Neural progenitor cell (in vitro differentiated cells): ENCODE data around the gene TSPAN2. TPM values are rescaled to one million over a fixed set of nuclear protein-coding genes. Genes with fewer than 3 reads are reported as not detected.
"Not testable (repeated sequence)": the region's sequence is repeated elsewhere in the genome, so short reads cannot be mapped to it uniquely, and the experiment has no call there.

Experiments used
- DNase-seq: peaks from one replicate; pipeline ENCODE4 v3.0.0-alpha.2; 2016; ENCODE audit warnings: low spot score
- H2AFZ ChIP-seq: fragments of 200-600 bp; sonication (generic); replicated peaks from 2 replicates; pipeline ENCODE4 v1.6.1; 2016; ENCODE audit warnings: antibody characterized with exemption
- H3F3A ChIP-seq: fragments of 200-600 bp; sonication (generic); 2 replicates; pipeline ENCODE4 v1.6.1; 2016; ENCODE audit warnings: antibody characterized with exemption, low read depth
- H3K27ac ChIP-seq: fragments of 200-600 bp; sonication (generic); 2 replicates; pipeline ENCODE4 v1.5.1; 2016; ENCODE audit warnings: mild to moderate bottlenecking
- H3K27me3 ChIP-seq: fragments of 200-600 bp; sonication (generic); 2 replicates; pipeline ENCODE4 v1.6.1; 2016; ENCODE audit warnings: mild to moderate bottlenecking, moderate library complexity
- H3K36me3 ChIP-seq: fragments of 200-600 bp; sonication (generic); 2 replicates; pipeline ENCODE4 v1.5.1; 2016
- H3K4me1 ChIP-seq: fragments of 200-600 bp; sonication (generic); 2 replicates; pipeline ENCODE4 v1.6.1; 2016; ENCODE audit warnings: mixed run types
- H3K4me2 ChIP-seq: fragments of 200-600 bp; sonication (generic); 2 replicates; pipeline ENCODE4 v1.6.1; 2016
- H3K4me3 ChIP-seq: fragments of 200-600 bp; sonication (generic); 2 replicates; pipeline ENCODE4 v1.5.1; 2016
- H3K79me2 ChIP-seq: fragments of 200-600 bp; sonication (generic); 2 replicates; pipeline ENCODE4 v1.6.1; 2016; ENCODE audit warnings: low read depth
- H3K9ac ChIP-seq: fragments of 200-600 bp; sonication (generic); 2 replicates; pipeline ENCODE4 v1.6.1; 2016
- H3K9me3 ChIP-seq: fragments of 200-600 bp; sonication (generic); 2 replicates; pipeline ENCODE4 v1.5.1; 2016; ENCODE audit warnings: low read depth
- H4K20me1 ChIP-seq: fragments of 200-600 bp; sonication (generic); 2 replicates; pipeline ENCODE4 v1.6.1; 2016; ENCODE audit warnings: low read depth
- H3K27ac Mint-ChIP-seq: 3 replicates; pipeline ENCODE4 v1.8.0; 2021; ENCODE audit warnings: mixed read lengths
- H3K27me3 Mint-ChIP-seq: 2 replicates; pipeline ENCODE4 v1.8.0; 2022; ENCODE audit warnings: low read depth, mild to moderate bottlenecking, inconsistent platforms, moderate library complexity, mixed read lengths; ENCODE audit not compliant: insufficient read depth
- H3K36me3 Mint-ChIP-seq: 3 replicates; pipeline ENCODE4 v1.8.0; 2021; ENCODE audit warnings: mixed read lengths
- H3K4me1 Mint-ChIP-seq: 3 replicates; pipeline ENCODE4 v1.8.0; 2021; ENCODE audit warnings: mixed read lengths
- H3K4me3 Mint-ChIP-seq: 3 replicates; pipeline ENCODE4 v1.8.0; 2021; ENCODE audit warnings: mild to moderate bottlenecking, moderate library complexity, mixed read lengths
- H3K9me3 Mint-ChIP-seq: 3 replicates; pipeline ENCODE4 v1.8.0; 2020; ENCODE audit warnings: mixed read lengths
- EZH2 ChIP-seq: fragments of 200-600 bp; sonication (generic); IDR thresholded peaks from 2 replicates; pipeline ENCODE4 v1.6.1; 2017; ENCODE audit warnings: antibody characterized with exemption, mild to moderate bottlenecking, moderate library complexity
- EZH2phosphoT487 ChIP-seq: fragments of 200-600 bp; sonication (generic); IDR thresholded peaks from 2 replicates; pipeline ENCODE4 v1.6.1; 2017; ENCODE audit warnings: antibody characterized with exemption
- total RNA-seq: library from RNA; depleted of rRNA; stranded (reverse); fragments of >200 nt; gene quantifications from 2 replicates; pipeline ENCODE4 v1.2.3, GENCODE V29; 2015; ENCODE audit warnings: low replicate concordance
- TF ChIP-seq, protein P1 (sequence below): fragments of 200-600 bp; sonication (generic); IDR thresholded peaks from 2 replicates; pipeline ENCODE4 v1.5.1; 2017; ENCODE audit warnings: antibody characterized with exemption, mild to moderate bottlenecking

Gene TSPAN2
- total RNA-seq, 1 donor from 2014 or later = 19.7 TPM

DNA sequence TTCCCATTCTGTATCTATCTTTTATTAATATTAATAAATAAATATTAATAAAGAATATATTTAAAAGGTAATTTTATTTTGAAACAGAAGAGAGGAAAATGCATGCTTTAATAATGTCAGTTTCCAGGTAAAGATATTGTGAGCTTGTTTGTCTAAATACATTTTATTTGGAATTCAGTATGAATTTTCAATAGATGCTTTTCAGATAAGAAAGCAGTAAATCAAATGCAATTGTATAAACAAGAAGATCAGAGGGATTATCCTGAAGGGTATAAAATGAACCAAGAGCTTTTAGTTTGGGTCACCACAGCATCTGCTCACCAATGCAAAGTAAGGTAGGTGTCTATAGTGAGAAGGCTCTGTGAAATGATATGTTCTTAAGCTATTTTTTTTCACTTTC, 59.8 kb downstream of the TSPAN2 start, which contains the start of gene TSHB:
Gene TSHB (plus strand): TSS at position 301 of the 400 bp plus-strand sequence. CDS start 3,537 bp downstream, outside the sequence.
- TF ChIP-seq, protein P1, sequence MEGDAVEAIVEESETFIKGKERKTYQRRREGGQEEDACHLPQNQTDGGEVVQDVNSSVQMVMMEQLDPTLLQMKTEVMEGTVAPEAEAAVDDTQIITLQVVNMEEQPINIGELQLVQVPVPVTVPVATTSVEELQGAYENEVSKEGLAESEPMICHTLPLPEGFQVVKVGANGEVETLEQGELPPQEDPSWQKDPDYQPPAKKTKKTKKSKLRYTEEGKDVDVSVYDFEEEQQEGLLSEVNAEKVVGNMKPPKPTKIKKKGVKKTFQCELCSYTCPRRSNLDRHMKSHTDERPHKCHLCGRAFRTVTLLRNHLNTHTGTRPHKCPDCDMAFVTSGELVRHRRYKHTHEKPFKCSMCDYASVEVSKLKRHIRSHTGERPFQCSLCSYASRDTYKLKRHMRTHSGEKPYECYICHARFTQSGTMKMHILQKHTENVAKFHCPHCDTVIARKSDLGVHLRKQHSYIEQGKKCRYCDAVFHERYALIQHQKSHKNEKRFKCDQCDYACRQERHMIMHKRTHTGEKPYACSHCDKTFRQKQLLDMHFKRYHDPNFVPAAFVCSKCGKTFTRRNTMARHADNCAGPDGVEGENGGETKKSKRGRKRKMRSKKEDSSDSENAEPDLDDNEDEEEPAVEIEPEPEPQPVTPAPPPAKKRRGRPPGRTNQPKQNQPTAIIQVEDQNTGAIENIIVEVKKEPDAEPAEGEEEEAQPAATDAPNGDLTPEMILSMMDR = no peak
- TF ChIP-seq EZH2 (no peak), EZH2phosphoT487 (no peak)
- Histone ChIP-seq H3K79me2 (no peaks in the 10 kb centered on the region), H2AFZ (no peak within 1 kb of the TSS), H3K4me2 (no peak within 1 kb of the TSS), H3K4me1 (no peaks in the 10 kb centered on the region), H3K9me3 (no peaks in the 10 kb centered on the region), H3F3A (no peaks in the 10 kb centered on the region), H3K27me3 (no peaks in the 10 kb centered on the region), H3K27ac (no peak within 1 kb of the TSS), H3K4me3 (no peak within 1 kb of the TSS), H3K9ac (no peak within 1 kb of the TSS), H4K20me1 (no peaks in the 10 kb centered on the region), H3K36me3 (no peaks in the 10 kb centered on the region)
- H3K27ac Mint-ChIP-seq = no peak within 1 kb of the TSS
- H3K27me3 Mint-ChIP-seq = no peaks in the 10 kb centered on the region
- no peaks in the 10 kb centered on the region for H3K9me3 Mint-ChIP-seq
- no peaks in the 10 kb centered on the region for H3K4me1 Mint-ChIP-seq
- H3K36me3 Mint-ChIP-seq = no peaks in the 10 kb centered on the region
- H3K4me3 Mint-ChIP-seq = no peak within 1 kb of the TSS
- no peak for DNase-seq

DNA sequence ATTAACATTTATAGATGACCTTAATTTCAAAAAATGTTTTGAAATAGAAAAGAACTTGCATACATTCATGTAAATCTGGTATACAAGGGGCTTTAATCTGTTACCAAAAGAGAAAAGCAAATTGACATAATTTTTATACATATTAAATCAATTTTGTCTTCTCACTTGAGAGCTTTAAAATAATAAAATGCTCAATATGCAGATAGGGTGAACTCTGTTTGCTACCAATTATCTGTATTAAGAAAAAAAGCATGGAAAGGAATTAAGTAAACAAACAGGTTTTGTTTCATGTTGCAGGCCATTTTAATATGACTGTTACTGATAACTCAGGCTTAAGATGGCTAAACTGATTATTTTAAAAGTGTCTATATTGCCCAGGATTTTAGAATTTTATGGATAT, 65.7 kb downstream of the TSPAN2 start:
- Mint-ChIP-seq H3K4me3 (no peak overlapping the region), H3K9me3 (no peaks in the 10 kb centered on the region), H3K27me3 (peaks cover 2% of the 10 kb centered on the region), H3K27ac (no peak overlapping the region), H3K4me1 (no peaks in the 10 kb centered on the region), H3K36me3 (no peaks in the 10 kb centered on the region)
- no peak overlapping the region for H3K9ac ChIP-seq
- H3K27me3 ChIP-seq = no peaks in the 10 kb centered on the region
- no peak overlapping the region for H3K27ac ChIP-seq
- H3K4me2 ChIP-seq = no peak overlapping the region
- no peaks in the 10 kb centered on the region for H3F3A ChIP-seq
- no peak for DNase-seq
- H3K9me3 ChIP-seq = no peaks in the 10 kb centered on the region
- TF ChIP-seq, protein P1 = no peak
- TF ChIP-seq EZH2 = no peak
- no peak for TF ChIP-seq EZH2phosphoT487
- no peaks in the 10 kb centered on the region for H3K36me3 ChIP-seq
- no peak overlapping the region for H2AFZ ChIP-seq
- H4K20me1 ChIP-seq = no peaks in the 10 kb centered on the region
- H3K79me2 ChIP-seq = no peaks in the 10 kb centered on the region
- no peak overlapping the region for H3K4me3 ChIP-seq
- no peaks in the 10 kb centered on the region for H3K4me1 ChIP-seq

DNA sequence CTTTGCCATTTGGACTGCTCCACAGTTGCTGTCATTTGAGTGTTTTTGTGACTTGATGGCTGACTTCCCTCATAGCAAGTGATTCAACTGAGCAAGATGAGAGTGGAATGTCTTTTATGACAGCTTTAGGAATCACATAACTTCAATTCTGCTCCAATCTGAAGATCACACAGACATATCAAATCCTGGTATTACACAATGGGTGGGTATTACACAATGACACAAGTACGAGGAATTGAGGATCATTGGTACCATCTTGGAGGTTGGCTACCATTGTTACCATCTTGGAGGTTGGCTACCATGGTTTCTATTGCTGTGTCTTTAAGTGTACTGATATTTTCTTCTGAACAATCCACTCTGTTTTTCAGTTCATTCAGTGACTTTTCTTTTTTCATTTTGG, 68.2 kb downstream of the TSPAN2 start:
- Histone ChIP-seq H3K27ac (no peak overlapping the region), H3K4me1 (no peaks in the 10 kb centered on the region), H3K79me2 (no peaks in the 10 kb centered on the region), H4K20me1 (no peaks in the 10 kb centered on the region), H3K4me3 (no peak overlapping the region), H3K36me3 (no peaks in the 10 kb centered on the region), H3K4me2 (no peak overlapping the region), H3K27me3 (no peaks in the 10 kb centered on the region), H3K9ac (no peak overlapping the region), H3F3A (no peaks in the 10 kb centered on the region), H3K9me3 (no peaks in the 10 kb centered on the region), H2AFZ (no peak overlapping the region)
- no peak overlapping the region for H3K27ac Mint-ChIP-seq
- no peaks in the 10 kb centered on the region for H3K36me3 Mint-ChIP-seq
- no peaks in the 10 kb centered on the region for H3K4me1 Mint-ChIP-seq
- H3K9me3 Mint-ChIP-seq = no peaks in the 10 kb centered on the region
- H3K4me3 Mint-ChIP-seq = no peak overlapping the region
- H3K27me3 Mint-ChIP-seq = peaks cover 2% of the 10 kb centered on the region
- no peak for TF ChIP-seq EZH2phosphoT487
- TF ChIP-seq, protein P1 = no peak
- TF ChIP-seq EZH2 = no peak
- DNase-seq = no peak

DNA sequence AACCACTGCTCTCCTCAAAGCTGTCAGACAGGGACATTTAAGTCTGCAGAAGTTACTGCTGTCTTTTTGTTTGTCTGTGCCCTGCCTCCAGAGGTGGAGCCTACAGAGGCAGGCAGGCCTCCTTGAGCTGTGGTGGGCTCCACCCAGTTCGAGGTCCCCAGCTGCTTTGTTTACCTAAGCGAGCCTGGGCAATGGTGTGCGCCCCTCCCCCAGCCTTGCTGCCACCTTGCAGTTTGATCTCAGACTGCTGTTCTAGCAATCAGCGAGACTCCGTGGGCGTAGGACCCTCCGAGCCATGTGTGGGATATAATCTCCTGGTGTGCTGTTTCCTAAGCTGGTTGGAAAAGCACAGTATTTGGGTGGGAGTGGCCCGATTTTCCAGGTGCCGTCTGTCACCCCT, 69.8 kb downstream of the TSPAN2 start:
- H3K4me1 Mint-ChIP-seq, H3K79me2 ChIP-seq, H3K4me3 ChIP-seq, H4K20me1 ChIP-seq, H3F3A ChIP-seq, H3K4me2 ChIP-seq, H3K4me3 Mint-ChIP-seq, H3K9ac ChIP-seq, H3K4me1 ChIP-seq, H3K36me3 Mint-ChIP-seq, H3K27ac Mint-ChIP-seq, H3K27me3 ChIP-seq, H3K27me3 Mint-ChIP-seq, H2AFZ ChIP-seq, DNase-seq, H3K9me3 Mint-ChIP-seq, H3K36me3 ChIP-seq, H3K27ac ChIP-seq, H3K9me3 ChIP-seq: not testable (repeated sequence)
